A673 (cell line): ENCODE measurements around the gene PLCB2. TPM values are rescaled to one million over a fixed set of nuclear protein-coding genes. Genes with fewer than 3 reads are reported as not detected.
A peak's percentile ranks its signal among the peaks of the same experiment; 100 is the strongest.

ENCODE experiments used
- BruUV-seq: library from RNA; stranded (reverse); fragments of 400-500 nt; replicated peaks from 2 replicates; lab custom pipeline; 2021; lab: Mats Ljungman, UMichigan
- CTCF ChIA-PET: fragments of 300-600 bp; sonication (Branson Sonifier 250); formaldehyde crosslinking; loops from one replicate; lab custom pipeline; 2022; ENCODE audit warnings: antibody characterized with exemption; lab: Charles Lee
- POLR2A ChIA-PET: fragments of 300-600 bp; sonication (Branson Sonifier 250); formaldehyde crosslinking; loops from one replicate; lab custom pipeline; 2022; ENCODE audit warnings: antibody characterized with exemption; ENCODE audit not compliant: low non-redundant PET; lab: Charles Lee
- DNase-seq: peaks from one replicate; pipeline ENCODE4 v3.0.0-alpha.2; 2015; ENCODE audit warnings: low spot score
- H3K27ac ChIP-seq: fragments of 200-600 bp; sonication (generic); 2 replicates; pipeline ENCODE4 v1.5.1; 2016; ENCODE audit warnings: mixed run types, low read depth, mild to moderate bottlenecking, mixed read lengths, antibody characterized with exemption, low read length; ENCODE audit not compliant: poor library complexity, severe bottlenecking
- H3K27me3 ChIP-seq: fragments of 200-600 bp; sonication (generic); replicated peaks from 2 replicates; pipeline ENCODE4 v1.6.1; 2017; ENCODE audit warnings: mixed run types, low read depth, mild to moderate bottlenecking, mixed read lengths, antibody characterized with exemption, low read length; ENCODE audit not compliant: insufficient read depth, poor library complexity
- H3K36me3 ChIP-seq: fragments of 200-600 bp; sonication (generic); 2 replicates; pipeline ENCODE4 v1.6.1; 2016; ENCODE audit warnings: mixed run types, mild to moderate bottlenecking, mixed read lengths, antibody characterized with exemption, low read length; ENCODE audit not compliant: insufficient read depth, poor library complexity, severe bottlenecking
- H3K4me1 ChIP-seq: fragments of 200-600 bp; sonication (generic); 2 replicates; pipeline ENCODE4 v1.6.1; 2017; ENCODE audit warnings: mixed run types, mild to moderate bottlenecking, mixed read lengths, antibody characterized with exemption, low read length; ENCODE audit not compliant: insufficient read depth, poor library complexity, severe bottlenecking
- H3K4me3 ChIP-seq: fragments of 200-600 bp; sonication (generic); 2 replicates; pipeline ENCODE4 v1.5.1; 2016; ENCODE audit warnings: low read depth, mixed run types, mild to moderate bottlenecking, mixed read lengths, low read length; ENCODE audit not compliant: poor library complexity, severe bottlenecking
- H3K9me3 ChIP-seq: fragments of 200-600 bp; sonication (generic); 2 replicates; pipeline ENCODE4 v1.6.1; 2016; ENCODE audit warnings: mixed run types, low read depth, mild to moderate bottlenecking, mixed read lengths, antibody characterized with exemption, low read length; ENCODE audit not compliant: poor library complexity, severe bottlenecking
- CTCF ChIP-seq: fragments of 300-800, 200-600 bp; sonication (generic); conservative IDR thresholded peaks from 2 replicates; pipeline ENCODE4 v1.5.1; 2017; ENCODE audit warnings: low read depth, mild to moderate bottlenecking, antibody characterized with exemption, low read length, moderate library complexity, mixed read lengths
- EZH2 ChIP-seq: fragments of 200-600 bp; sonication (generic); IDR thresholded peaks from 2 replicates; pipeline ENCODE4 v1.6.1; 2017; ENCODE audit warnings: borderline replicate concordance, low read depth, mild to moderate bottlenecking, mixed read lengths, antibody characterized with exemption, low read length; ENCODE audit not compliant: poor library complexity, severe bottlenecking
- intact Hi-C: fragments of 100-400 bp; cut with micrococcal nuclease; formaldehyde crosslinking; loops from one replicate; pipeline ENCODE4 v1.10.0; 2022; ENCODE audit not compliant: unreplicated experiment
- total RNA-seq: library from RNA; stranded (reverse); gene quantifications from 2 replicates; pipeline ENCODE4 v1.2.3, GENCODE V29; 2021

PLCB2 gene
- total RNA-seq, 1 experiment from 2014 or later = 5.6 TPM

GRCh38 chr15:40336744-40337122 lies 29.0 kb upstream of the PLCB2 start:
- Histone ChIP-seq H3K36me3 (no peaks in the 10 kb centered on the region), H3K9me3 (no peaks in the 10 kb centered on the region), H3K27me3 (no peaks in the 10 kb centered on the region), H3K4me3 (no peak overlapping the region), H3K4me1 (peaks cover 77% of the 10 kb centered on the region), H3K27ac (peak overlapping the region; percentile 30)
- DNase-seq = no peak
- ChIA-PET POLR2A (no interaction called here), CTCF (interaction anchor here (0.6 to 2.9 kb wide), 3 partner anchors 8 to 58 kb away, joined by 3 to 14 read pairs (median 3); partner anchors contain the start of gene INAFM2)
- intact Hi-C loops = no loop called here
- no TSS peak for BruUV-seq
- TF ChIP-seq EZH2 (no peak), CTCF (peak; percentile 28; the same call in 1 of the 2 replicates)

GRCh38 chr15:40335938-40336743 lies 28.4 kb upstream of the PLCB2 start:
- peak; percentile 69 for DNase-seq
- BruUV-seq = no TSS peak
- ChIA-PET POLR2A (no interaction called here), CTCF (interaction anchor here (0.6 to 2.9 kb wide), 5 partner anchors 8 to 57 kb away, joined by 3 to 14 read pairs (median 3); partner anchors contain the start of gene INAFM2)
- TF ChIP-seq EZH2 = no peak
- TF ChIP-seq CTCF = no peak
- intact Hi-C loops = no loop called here
- Histone ChIP-seq H3K36me3 (no peaks in the 10 kb centered on the region), H3K27me3 (no peaks in the 10 kb centered on the region), H3K9me3 (no peaks in the 10 kb centered on the region), H3K4me1 (peaks cover 74% of the 10 kb centered on the region), H3K4me3 (no peak overlapping the region), H3K27ac (peak overlapping the region; percentile 78)

- Histone ChIP-seq H3K9me3 (no peaks in the 10 kb centered on the region), H3K27ac (peak overlapping the region; percentile 78), H3K36me3 (no peaks in the 10 kb centered on the region), H3K4me1 (peaks cover 64% of the 10 kb centered on the region), H3K27me3 (no peaks in the 10 kb centered on the region), H3K4me3 (no peak overlapping the region)
- ChIA-PET CTCF (interaction anchor here (1.1 to 2.2 kb wide), 2 partner anchors 9 to 13 kb away, joined by 3 to 6 read pairs; no protein-coding TSS in a partner anchor), POLR2A (interaction anchor here (0.6 kb wide), 1 partner anchor 25 kb away, joined by 3 read pairs; no protein-coding TSS in a partner anchor)
- intact Hi-C loops = no loop called here
- DNase-seq = no peak
- BruUV-seq = no TSS peak
- no peak for TF ChIP-seq EZH2
These were observed 27.4 kb upstream of the PLCB2 start for GRCh38 chr15:40334941-40335795.
